ENCODE results near the gene PPP1R3C. TPM values are rescaled to one million over a fixed set of nuclear protein-coding genes. Genes with fewer than 3 reads are reported as not detected.

Gene PPP1R3C
- total RNA-seq, 3 donors from 2014 or later: 0.08 to 0.15 (median 0.11) TPM

GRCh38 chr10:91582153-91582554 lies 50.7 kb downstream of the PPP1R3C start:
- Mint-ChIP-seq H3K9me3 (peaks cover 4% of the 10 kb centered on the region), H3K4me1 (ENCODE audit: low read depth) (no peaks in the 10 kb centered on the region), H3K27me3 (ENCODE audit: low read depth) (peaks cover 14% of the 10 kb centered on the region), H3K36me3 (ENCODE audit: insufficient read depth) (no peaks in the 10 kb centered on the region), H3K4me3 (no peak overlapping the region)
- DNase-seq: no peak
- ATAC-seq: no peak

- Mint-ChIP-seq H3K9me3 (peaks cover 4% of the 10 kb centered on the region), H3K36me3 (ENCODE audit: insufficient read depth) (no peaks in the 10 kb centered on the region), H3K4me3 (no peak overlapping the region), H3K4me1 (ENCODE audit: low read depth) (no peaks in the 10 kb centered on the region), H3K27me3 (ENCODE audit: low read depth) (peaks cover 13% of the 10 kb centered on the region)
- ATAC-seq (no peak), DNase-seq (no peak)
These were observed 53.4 kb downstream of the PPP1R3C start for GRCh38 chr10:91579329-91579985.

Other genes starting within 250 kb of the PPP1R3C start
- gene HECTD2, start 222.7 kb downstream of the PPP1R3C start, total RNA-seq: 1 to 10 TPM; 3.2 to 6.7 (median 3.7) TPM
- 10 to 100 TPM; 30.0 to 30.2 (median 30.1) TPM for gene TNKS2, start 165.4 kb upstream of the PPP1R3C start, total RNA-seq

Measured in activated T-cell treated with anti-CD3 and anti-CD28 coated beads, Interleukin-2, amount 50 U/mL, for 4 hours (primary cell).